H9 (cell line): ENCODE measurements around the gene MCRIP1. TPM values are rescaled to one million over a fixed set of nuclear protein-coding genes. Genes with fewer than 3 reads are reported as not detected.
"Not testable (repeated sequence)": the region's sequence is repeated elsewhere in the genome, so short reads cannot be mapped to it uniquely, and the experiment has no call there.

Source experiments
- DNase-seq: peaks from one replicate; pipeline ENCODE4 v3.0.0-alpha.2; 2017
- H2AFZ ChIP-seq: one replicate; pipeline ENCODE4 v1.6.1; 2013; ENCODE audit warnings: mild to moderate bottlenecking, low read length, control low read depth, moderate library complexity
- H2AK5ac ChIP-seq: 2 replicates; pipeline ENCODE4 v1.6.1; 2013; ENCODE audit warnings: low read length, control low read depth, mixed read lengths; ENCODE audit not compliant: insufficient read length
- H2BK120ac ChIP-seq: one replicate; pipeline ENCODE4 v1.6.1; 2013; ENCODE audit warnings: low read depth, mild to moderate bottlenecking, low read length, control low read depth, inconsistent platforms; ENCODE audit not compliant: poor library complexity, severe bottlenecking
- H2BK12ac ChIP-seq: 2 replicates; pipeline ENCODE4 v1.6.1; 2013; ENCODE audit warnings: low read length, control low read depth, mixed read lengths, low read depth; ENCODE audit not compliant: insufficient read length
- H2BK15ac ChIP-seq: 2 replicates; pipeline ENCODE4 v1.6.1; 2013; ENCODE audit warnings: low read depth, low read length, control low read depth
- H2BK20ac ChIP-seq: one replicate; pipeline ENCODE4 v1.6.1; 2013; ENCODE audit warnings: low read depth, mild to moderate bottlenecking, low read length, control low read depth, inconsistent platforms; ENCODE audit not compliant: poor library complexity, severe bottlenecking
- H2BK5ac ChIP-seq: 2 replicates; pipeline ENCODE4 v1.6.1; 2013; ENCODE audit warnings: low read length, control low read depth, mixed read lengths; ENCODE audit not compliant: insufficient read length
- H3K14ac ChIP-seq: 2 replicates; pipeline ENCODE4 v1.6.1; 2013; ENCODE audit warnings: low read length, control low read depth; ENCODE audit not compliant: insufficient read depth
- H3K18ac ChIP-seq: 2 replicates; pipeline ENCODE4 v1.6.1; 2013; ENCODE audit warnings: low read depth, mild to moderate bottlenecking, mixed read lengths, low read length, control low read depth; ENCODE audit not compliant: insufficient read length
- H3K23ac ChIP-seq: 2 replicates; pipeline ENCODE4 v1.6.1; 2013; ENCODE audit warnings: low read length, control low read depth, mixed read lengths, low read depth; ENCODE audit not compliant: insufficient read length
- H3K23me2 ChIP-seq: 2 replicates; pipeline ENCODE4 v1.6.1; 2013; ENCODE audit warnings: low read depth, mild to moderate bottlenecking, mixed read lengths, low read length, control low read depth; ENCODE audit not compliant: insufficient read length, poor library complexity, severe bottlenecking
- H3K27ac ChIP-seq: 2 replicates; pipeline ENCODE4 v1.5.1; 2013; ENCODE audit warnings: low read length, control low read depth, mixed read lengths, low read depth; ENCODE audit not compliant: insufficient read length
- H3K27me3 ChIP-seq: 2 replicates; pipeline ENCODE4 v1.6.1; 2013; ENCODE audit warnings: low read length, control low read depth, inconsistent platforms; ENCODE audit not compliant: insufficient read depth
- H3K4ac ChIP-seq: 2 replicates; pipeline ENCODE4 v1.6.1; 2013; ENCODE audit warnings: low read depth, mild to moderate bottlenecking, control low read depth, inconsistent platforms, low read length, moderate library complexity
- H3K4me1 ChIP-seq: 2 replicates; pipeline ENCODE4 v1.6.1; 2013; ENCODE audit warnings: low read length, control low read depth, inconsistent platforms; ENCODE audit not compliant: insufficient read depth
- H3K4me2 ChIP-seq: 2 replicates; pipeline ENCODE4 v1.6.1; 2013; ENCODE audit warnings: low read length, control low read depth, mixed read lengths; ENCODE audit not compliant: insufficient read length, insufficient read depth
- H3K56ac ChIP-seq: 2 replicates; pipeline ENCODE4 v1.6.1; 2013; ENCODE audit warnings: low read depth, mild to moderate bottlenecking, mixed read lengths, low read length, control low read depth; ENCODE audit not compliant: insufficient read length
- H3K79me1 ChIP-seq: 2 replicates; pipeline ENCODE4 v1.6.1; 2013; ENCODE audit warnings: low read depth, mild to moderate bottlenecking, moderate library complexity, low read length, control low read depth, inconsistent platforms; ENCODE audit not compliant: insufficient read depth, poor library complexity, severe bottlenecking
- H3K79me2 ChIP-seq: 2 replicates; pipeline ENCODE4 v1.6.1; 2013; ENCODE audit warnings: low read length, control low read depth, inconsistent platforms; ENCODE audit not compliant: insufficient read depth
- H3K9ac ChIP-seq: 2 replicates; pipeline ENCODE4 v1.6.1; 2013; ENCODE audit warnings: low read length, control low read depth, mixed read lengths; ENCODE audit not compliant: insufficient read length; ENCODE audit errors: extremely low read depth
- H3K9me3 ChIP-seq: one replicate; pipeline ENCODE4 v1.6.1; 2013; ENCODE audit warnings: low read depth, low read length, inconsistent platforms; ENCODE audit not compliant: control insufficient read depth
- H3T11ph ChIP-seq: one replicate; pipeline ENCODE4 v1.6.1; 2013; ENCODE audit warnings: mild to moderate bottlenecking, low read length, control low read depth, inconsistent platforms
- H4K20me1 ChIP-seq: one replicate; pipeline ENCODE4 v1.6.1; 2013; ENCODE audit not compliant: control insufficient read depth, insufficient read length, insufficient read depth
- H4K5ac ChIP-seq: 2 replicates; pipeline ENCODE4 v1.6.1; 2013; ENCODE audit warnings: low read depth, mild to moderate bottlenecking, mixed read lengths, low read length, control low read depth; ENCODE audit not compliant: insufficient read length
- H4K8ac ChIP-seq: replicated peaks from 2 replicates; pipeline ENCODE4 v1.6.1; 2013; ENCODE audit warnings: low read length, control low read depth, mixed read lengths, low read depth; ENCODE audit not compliant: insufficient read length
- H4K91ac ChIP-seq: 2 replicates; pipeline ENCODE4 v1.6.1; 2013; ENCODE audit warnings: low read depth, mild to moderate bottlenecking, moderate library complexity, mixed read lengths, low read length, control low read depth; ENCODE audit not compliant: insufficient read length
- H3K27ac Mint-ChIP-seq, 3 experiments: 2 replicates in 2 of 3; 3 replicates in 1 of 3; pipeline ENCODE4 v1.8.0; 2020 to 2021; ENCODE audit warnings: mixed read lengths in 3 of 3, mild to moderate bottlenecking in 1 of 3, moderate library complexity in 1 of 3
- H3K27me3 Mint-ChIP-seq: 2 replicates; pipeline ENCODE4 v1.8.0; 2021; ENCODE audit warnings: low read depth, mild to moderate bottlenecking, moderate library complexity, mixed read lengths
- H3K36me3 Mint-ChIP-seq, 3 experiments: 2 replicates in 2 of 3; 3 replicates in 1 of 3; pipeline ENCODE4 v1.8.0; 2020 to 2021; ENCODE audit warnings: low read depth in 3 of 3, mixed read lengths in 3 of 3; ENCODE audit not compliant: insufficient read depth in 1 of 3
- H3K4me1 Mint-ChIP-seq, 2 experiments: 2 replicates each; pipeline ENCODE4 v1.8.0; 2020; ENCODE audit warnings: mixed read lengths in 2 of 2
- H3K4me3 Mint-ChIP-seq, 2 experiments: 2 replicates in 1 of 2; 3 replicates in 1 of 2; pipeline ENCODE4 v1.8.0; 2020 to 2021; ENCODE audit warnings: mild to moderate bottlenecking in 2 of 2, mixed read lengths in 2 of 2, moderate library complexity in 1 of 2
- H3K9me3 Mint-ChIP-seq, 2 experiments: 2 replicates in 1 of 2; 3 replicates in 1 of 2; pipeline ENCODE4 v1.8.0; 2020; ENCODE audit warnings: mild to moderate bottlenecking in 2 of 2, mixed read lengths in 2 of 2, moderate library complexity in 1 of 2
- WGBS: extraction: QIAGEN DNeasy Blood & Tissue Kit; methylation state at CpG from one replicate; pipeline ENCODE4 v1.1.7; 2013; ENCODE audit warnings: missing lambda C conversion rate, low lambda C conversion rate, mixed read lengths; ENCODE audit not compliant: insufficient read length; ENCODE audit errors: extremely low coverage; 5-methylcytosine and 5-hydroxymethylcytosine counted together
- total RNA-seq: library from RNA; stranded (reverse); gene quantifications from 2 replicates; pipeline ENCODE4 v1.2.1, GENCODE V29; 2021
- TF ChIP-seq, protein P1 (sequence below): fragments of 200-600 bp; sonication (generic); conservative IDR thresholded peaks from 3 replicates; pipeline ENCODE4 v1.8.0; 2021; ENCODE audit warnings: antibody characterized with exemption, mild to moderate bottlenecking

MCRIP1 gene
- total RNA-seq, 1 experiment from 2014 or later: 118 TPM

- Mint-ChIP-seq H3K27me3 (no peaks in the 10 kb centered on the region; the same call in 1 of the 2 replicates), H3K4me1 (peaks cover 5 to 6% of the 10 kb centered on the region in 2 experiments; a peak in 3 of 4 replicates), H3K4me3 (no peak overlapping the region), H3K9me3 (no peaks in the 10 kb centered on the region), H3K27ac (peak overlapping the region in 2 of 3 experiments; percentile 48 to 80; a peak in 3 of 7 replicates), H3K36me3 (peaks cover 10 to 35% (median 25%) of the 10 kb centered on the region in 3 experiments; a peak in 6 of 7 replicates)
- no peak overlapping the region for H3K27ac ChIP-seq
- no peak overlapping the region for H4K5ac ChIP-seq
- no peaks in the 10 kb centered on the region for H3K27me3 ChIP-seq
- no peak overlapping the region for H3K56ac ChIP-seq
- peaks cover 2% of the 10 kb centered on the region; the same call in 1 of the 2 replicates for H3K79me2 ChIP-seq
- no peak overlapping the region for H3K4me2 ChIP-seq
- no peaks in the 10 kb centered on the region for H3K4me1 ChIP-seq
- H4K8ac ChIP-seq: no peak overlapping the region
- no peak overlapping the region for H3T11ph ChIP-seq
- H2BK20ac ChIP-seq: no peak overlapping the region
- H3K18ac ChIP-seq: no peak overlapping the region
- H2AFZ ChIP-seq: no peak overlapping the region
- no peak overlapping the region for H2BK15ac ChIP-seq
- H3K9ac ChIP-seq: no peak overlapping the region
- H3K4ac ChIP-seq: no peak overlapping the region
- TF ChIP-seq, protein P1, sequence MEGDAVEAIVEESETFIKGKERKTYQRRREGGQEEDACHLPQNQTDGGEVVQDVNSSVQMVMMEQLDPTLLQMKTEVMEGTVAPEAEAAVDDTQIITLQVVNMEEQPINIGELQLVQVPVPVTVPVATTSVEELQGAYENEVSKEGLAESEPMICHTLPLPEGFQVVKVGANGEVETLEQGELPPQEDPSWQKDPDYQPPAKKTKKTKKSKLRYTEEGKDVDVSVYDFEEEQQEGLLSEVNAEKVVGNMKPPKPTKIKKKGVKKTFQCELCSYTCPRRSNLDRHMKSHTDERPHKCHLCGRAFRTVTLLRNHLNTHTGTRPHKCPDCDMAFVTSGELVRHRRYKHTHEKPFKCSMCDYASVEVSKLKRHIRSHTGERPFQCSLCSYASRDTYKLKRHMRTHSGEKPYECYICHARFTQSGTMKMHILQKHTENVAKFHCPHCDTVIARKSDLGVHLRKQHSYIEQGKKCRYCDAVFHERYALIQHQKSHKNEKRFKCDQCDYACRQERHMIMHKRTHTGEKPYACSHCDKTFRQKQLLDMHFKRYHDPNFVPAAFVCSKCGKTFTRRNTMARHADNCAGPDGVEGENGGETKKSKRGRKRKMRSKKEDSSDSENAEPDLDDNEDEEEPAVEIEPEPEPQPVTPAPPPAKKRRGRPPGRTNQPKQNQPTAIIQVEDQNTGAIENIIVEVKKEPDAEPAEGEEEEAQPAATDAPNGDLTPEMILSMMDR: no peak
- H2AK5ac ChIP-seq: no peak overlapping the region
- DNase-seq: no peak
- no peaks in the 10 kb centered on the region for H3K9me3 ChIP-seq
- no peak overlapping the region for H2BK5ac ChIP-seq
- no peaks in the 10 kb centered on the region for H4K20me1 ChIP-seq
- no peak overlapping the region for H2BK12ac ChIP-seq
- H4K91ac ChIP-seq: no peak overlapping the region
- no peak overlapping the region for H2BK120ac ChIP-seq
- WGBS: no CpG with 5 or more reads among the region's 40 CpGs
- H3K23me2 ChIP-seq: no peaks in the 10 kb centered on the region
- H3K14ac ChIP-seq: no peak overlapping the region
- H3K23ac ChIP-seq: no peak overlapping the region
- no peaks in the 10 kb centered on the region for H3K79me1 ChIP-seq
Observed at GRCh38 chr17:81840826-81841778, 8.0 kb upstream of the MCRIP1 start.

DNA sequence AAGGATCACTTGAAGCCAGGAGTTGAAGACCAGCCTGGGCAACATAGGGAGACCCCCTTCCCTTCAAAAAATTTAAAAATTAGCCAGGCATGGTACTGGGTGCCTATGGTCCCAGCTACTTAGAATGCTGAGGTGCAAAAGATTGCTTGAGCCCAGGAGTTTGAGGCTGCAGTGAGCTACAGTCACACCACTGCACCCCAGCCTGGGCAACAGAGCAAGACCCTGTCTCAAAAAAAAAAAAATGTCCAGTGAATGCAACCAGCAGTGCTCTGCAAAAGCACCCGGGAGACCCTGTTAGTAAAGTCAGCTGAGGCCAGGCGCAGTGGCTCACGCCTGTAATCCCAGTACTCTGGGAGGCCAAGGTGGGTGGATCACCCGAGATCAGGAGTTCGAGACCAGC, 7.0 kb upstream of the MCRIP1 start:
- H3K4me2 ChIP-seq, H3K4me1 Mint-ChIP-seq, H3K23ac ChIP-seq, H4K5ac ChIP-seq, H3K27me3 Mint-ChIP-seq, H3T11ph ChIP-seq, DNase-seq, H2BK5ac ChIP-seq, H2AK5ac ChIP-seq, H3K14ac ChIP-seq, H3K27ac ChIP-seq, H3K4ac ChIP-seq, H3K27me3 ChIP-seq, H3K9ac ChIP-seq, H3K4me3 Mint-ChIP-seq, H2AFZ ChIP-seq, H3K79me1 ChIP-seq, H2BK12ac ChIP-seq, H4K91ac ChIP-seq, H2BK120ac ChIP-seq, H3K9me3 Mint-ChIP-seq, H2BK20ac ChIP-seq, H3K18ac ChIP-seq, H4K8ac ChIP-seq, H2BK15ac ChIP-seq, H4K20me1 ChIP-seq, H3K23me2 ChIP-seq, H3K9me3 ChIP-seq, H3K56ac ChIP-seq, H3K4me1 ChIP-seq, H3K79me2 ChIP-seq, H3K27ac Mint-ChIP-seq: not testable (repeated sequence)
- WGBS: no CpG with 5 or more reads among the region's 5 CpGs
- peaks cover 10 to 28% (median 22%) of the 10 kb centered on the region in 3 experiments; a peak in 6 of 7 replicates for H3K36me3 Mint-ChIP-seq
